Subcutaneous abdominal adipose tissue (tissue), 5 donors: Measurements from ENCODE around the gene ZRANB3.

Experiments used
- H3K27ac ChIP-seq: one replicate; pipeline ENCODE4 v1.7.0; 2013; ENCODE audit warnings: low read depth, mild to moderate bottlenecking, inconsistent platforms, low read length, moderate library complexity
- H3K27me3 ChIP-seq, 5 donors: one replicate each; pipeline ENCODE4 v1.7.0; 2013; ENCODE audit warnings: low read length in 5 of 5, inconsistent platforms in 1 of 5; ENCODE audit not compliant: control insufficient read depth in 5 of 5, insufficient read depth in 4 of 5
- H3K36me3 ChIP-seq, 5 donors: one replicate each; pipeline ENCODE4 v1.7.0; 2013; ENCODE audit warnings: low read length in 5 of 5; ENCODE audit not compliant: control insufficient read depth in 5 of 5, insufficient read depth in 5 of 5
- H3K4me1 ChIP-seq, 5 donors: one replicate each; pipeline ENCODE4 v1.7.0; 2013; ENCODE audit warnings: low read length in 5 of 5, mild to moderate bottlenecking in 3 of 5, moderate library complexity in 1 of 5; ENCODE audit not compliant: control insufficient read depth in 5 of 5, insufficient read depth in 5 of 5
- H3K4me3 ChIP-seq, 5 donors: one replicate each; pipeline ENCODE4 v1.7.0; 2013; ENCODE audit warnings: low read length in 5 of 5, low read depth in 1 of 5
- H3K9ac ChIP-seq, 5 donors: one replicate each; pipeline ENCODE4 v1.7.0; 2013; ENCODE audit warnings: low read length in 5 of 5, mild to moderate bottlenecking in 4 of 5, moderate library complexity in 3 of 5
- H3K9me3 ChIP-seq, 5 donors: one replicate each; pipeline ENCODE4 v1.7.0; 2013; ENCODE audit warnings: low read length in 5 of 5; ENCODE audit not compliant: control insufficient read depth in 5 of 5
- donor health status: healthy.
- donor health status: healthy.
- donor health status: healthy.
- donor health status: healthy.
- donor health status: healthy.

ZRANB3 gene

GRCh38 chr2:135530313-135531230 is at the start of gene ZRANB3:
Gene ZRANB3 (minus strand): TSS chr2:135531218.
- H3K9me3 ChIP-seq: no peaks in the 10 kb centered on the region
- peak within 1 kb of the TSS; percentile 68 to 98 (median 83) for H3K9ac ChIP-seq
- H3K4me3 ChIP-seq: peak within 1 kb of the TSS; percentile 67 to 99 (median 94)
- H3K27me3 ChIP-seq: no peaks in the 10 kb centered on the region
- peaks cover 4 to 24% (median 16%) of the 10 kb centered on the region in 5 donors for H3K4me1 ChIP-seq
- H3K36me3 ChIP-seq: no peaks in the 10 kb centered on the region
- H3K27ac ChIP-seq: peak within 1 kb of the TSS; percentile 97

- Histone ChIP-seq H3K27me3 (no peaks in the 10 kb centered on the region), H3K9me3 (no peaks in the 10 kb centered on the region), H3K4me3 (no peak overlapping the region), H3K27ac (no peak overlapping the region), H3K9ac (no peak overlapping the region), H3K4me1 (no peaks in the 10 kb centered on the region), H3K36me3 (peaks cover 0 to 7% (median 5%) of the 10 kb centered on the region in 5 donors)
These were observed 42.6 kb upstream of the ZRANB3 start for GRCh38 chr2:135573620-135574019.

GRCh38 chr2:135570884-135571283 is 39.9 kb upstream of the ZRANB3 start:
- peaks cover 0 to 7% (median 5%) of the 10 kb centered on the region in 5 donors for H3K36me3 ChIP-seq
- no peak overlapping the region for H3K9ac ChIP-seq
- no peak overlapping the region for H3K27ac ChIP-seq
- H3K9me3 ChIP-seq: no peaks in the 10 kb centered on the region
- H3K4me3 ChIP-seq: no peak overlapping the region
- no peaks in the 10 kb centered on the region for H3K27me3 ChIP-seq
- no peaks in the 10 kb centered on the region for H3K4me1 ChIP-seq

GRCh38 chr2:135563793-135564192 is 32.8 kb upstream of the ZRANB3 start:
- Histone ChIP-seq H3K9me3 (no peaks in the 10 kb centered on the region), H3K27ac (no peak overlapping the region), H3K4me3 (no peak overlapping the region), H3K4me1 (no peaks in the 10 kb centered on the region), H3K27me3 (no peaks in the 10 kb centered on the region), H3K36me3 (no peaks in the 10 kb centered on the region), H3K9ac (no peak overlapping the region)

GRCh38 chr2:135561925-135562324 is 30.9 kb upstream of the ZRANB3 start:
- H3K4me1 ChIP-seq: peaks cover 0 to 4% (median 0%) of the 10 kb centered on the region in 5 donors
- no peak overlapping the region for H3K27ac ChIP-seq
- no peaks in the 10 kb centered on the region for H3K27me3 ChIP-seq
- no peaks in the 10 kb centered on the region for H3K36me3 ChIP-seq
- H3K9ac ChIP-seq: no peak overlapping the region
- no peaks in the 10 kb centered on the region for H3K9me3 ChIP-seq
- H3K4me3 ChIP-seq: no peak overlapping the region

- Histone ChIP-seq H3K4me1 (peaks cover 0 to 5% (median 4%) of the 10 kb centered on the region in 5 donors), H3K36me3 (no peaks in the 10 kb centered on the region), H3K9ac (no peak overlapping the region), H3K27me3 (no peaks in the 10 kb centered on the region), H3K4me3 (no peak overlapping the region), H3K27ac (no peak overlapping the region), H3K9me3 (no peaks in the 10 kb centered on the region)
These were observed 26.5 kb upstream of the ZRANB3 start for GRCh38 chr2:135557530-135557929.

GRCh38 chr2:135555311-135555710 is 24.3 kb upstream of the ZRANB3 start:
- Histone ChIP-seq H3K36me3 (no peaks in the 10 kb centered on the region), H3K9me3 (no peaks in the 10 kb centered on the region), H3K4me3 (no peak overlapping the region), H3K9ac (no peak overlapping the region), H3K4me1 (peaks cover 0 to 5% (median 4%) of the 10 kb centered on the region in 5 donors), H3K27ac (no peak overlapping the region), H3K27me3 (no peaks in the 10 kb centered on the region)

- Histone ChIP-seq H3K36me3 (no peaks in the 10 kb centered on the region), H3K9ac (no peak overlapping the region)
These were observed 21.9 kb upstream of the ZRANB3 start for GRCh38 chr2:135552887-135553286.

GRCh38 chr2:135551356-135551755 is 20.3 kb upstream of the ZRANB3 start:
- Histone ChIP-seq H3K9me3 (no peaks in the 10 kb centered on the region), H3K4me1 (peaks cover 0 to 5% (median 0%) of the 10 kb centered on the region in 5 donors), H3K9ac (no peak overlapping the region)

More at GRCh38 chr2:135552887-135553286, 21.9 kb upstream of the ZRANB3 start:
- Histone ChIP-seq H3K9me3 (no peaks in the 10 kb centered on the region), H3K4me1 (peaks cover 0 to 5% (median 4%) of the 10 kb centered on the region in 5 donors), H3K27ac (no peak overlapping the region), H3K27me3 (no peaks in the 10 kb centered on the region), H3K4me3 (no peak overlapping the region)

GRCh38 chr2:135547311-135547710 is 16.3 kb upstream of the ZRANB3 start:
- Histone ChIP-seq H3K9me3 (no peaks in the 10 kb centered on the region), H3K27ac (no peak overlapping the region), H3K4me1 (no peaks in the 10 kb centered on the region), H3K36me3 (peaks cover 0 to 4% (median 0%) of the 10 kb centered on the region in 5 donors), H3K27me3 (no peaks in the 10 kb centered on the region), H3K4me3 (no peak overlapping the region), H3K9ac (no peak overlapping the region)

More at GRCh38 chr2:135551356-135551755, 20.3 kb upstream of the ZRANB3 start:
- Histone ChIP-seq H3K27me3 (no peaks in the 10 kb centered on the region), H3K4me3 (no peak overlapping the region), H3K27ac (no peak overlapping the region), H3K36me3 (no peaks in the 10 kb centered on the region)
